KOPT-K1 (cell line): ENCODE data around the gene ENGASE.

Source experiments
- H3K27ac ChIP-seq: fragments of 200-600 bp; sonication (generic); 2 replicates; pipeline ENCODE4 v1.5.1; 2016; ENCODE audit warnings: antibody characterized with exemption, mild to moderate bottlenecking, low read depth, low read length; ENCODE audit not compliant: poor library complexity, severe bottlenecking
- H3K36me3 ChIP-seq: fragments of 200-600 bp; sonication (generic); 2 replicates; pipeline ENCODE4 v1.5.1; 2017; ENCODE audit warnings: antibody characterized with exemption, mild to moderate bottlenecking, low read length, moderate library complexity; ENCODE audit not compliant: insufficient read depth
- H3K9me3 ChIP-seq: fragments of 200-600 bp; sonication (generic); 2 replicates; pipeline ENCODE4 v1.5.1; 2017; ENCODE audit warnings: antibody characterized with exemption, low read length, mild to moderate bottlenecking; ENCODE audit not compliant: insufficient read depth, poor library complexity, severe bottlenecking

Gene ENGASE

GRCh38 chr17:79132271-79133064, 57.8 kb downstream of the ENGASE start:
- Histone ChIP-seq H3K9me3 (no peaks in the 10 kb centered on the region), H3K27ac (no peak overlapping the region), H3K36me3 (no peaks in the 10 kb centered on the region)

- H3K27ac ChIP-seq, result no peak overlapping the region
Measured at GRCh38 chr17:79133214-79133613, 58.6 kb downstream of the ENGASE start.

DNA sequence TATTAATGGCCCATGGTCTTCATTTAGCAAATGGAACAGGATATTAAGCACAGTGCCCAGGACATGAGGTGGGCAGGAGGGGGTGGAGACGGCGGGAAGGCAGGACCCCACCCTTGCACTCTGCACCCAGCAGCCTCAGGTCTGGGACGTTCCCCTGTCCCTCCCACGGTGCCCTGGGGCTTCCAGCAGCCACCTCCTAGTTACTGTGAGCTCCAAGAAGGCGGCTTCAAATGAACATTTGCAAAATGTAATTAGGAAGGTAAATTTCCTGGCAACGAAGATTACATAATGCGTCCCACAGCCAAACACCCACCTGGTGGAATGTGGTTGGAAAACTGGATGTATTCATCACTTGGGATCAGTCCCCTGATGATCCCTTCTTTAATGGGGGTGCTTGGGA, 59.4 kb downstream of the ENGASE start:
- H3K9me3 ChIP-seq, result peaks cover 6% of the 10 kb centered on the region
- no peak overlapping the region for H3K27ac ChIP-seq
- H3K36me3 ChIP-seq, result no peaks in the 10 kb centered on the region

More at GRCh38 chr17:79133214-79133613, 58.6 kb downstream of the ENGASE start:
- no peaks in the 10 kb centered on the region for H3K36me3 ChIP-seq
- no peaks in the 10 kb centered on the region for H3K9me3 ChIP-seq

DNA sequence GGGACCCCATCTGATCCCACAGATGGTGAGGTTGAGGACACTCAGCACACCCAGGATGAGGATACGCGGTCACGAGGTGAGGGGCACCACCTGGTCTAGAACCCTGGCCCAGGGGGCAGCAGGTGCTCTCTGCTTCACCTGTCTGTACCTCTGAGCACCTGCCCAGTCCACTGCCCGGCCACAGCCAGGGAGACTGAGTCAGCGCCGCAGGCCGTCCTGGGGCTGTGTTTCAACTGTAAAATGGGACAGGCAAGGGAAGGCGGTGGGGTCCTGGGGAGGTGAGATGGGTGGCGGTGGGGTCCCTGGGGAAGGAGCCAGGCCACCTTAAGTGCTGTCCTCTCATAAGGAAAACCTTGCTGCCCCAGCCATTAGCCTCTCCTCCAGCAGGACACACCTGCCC, 60.4 kb downstream of the ENGASE start:
- no peak overlapping the region for H3K27ac ChIP-seq
- H3K36me3 ChIP-seq, result no peaks in the 10 kb centered on the region

GRCh38 chr17:79135628-79136405, 61.2 kb downstream of the ENGASE start:
- Histone ChIP-seq H3K9me3 (peaks cover 6% of the 10 kb centered on the region), H3K36me3 (no peaks in the 10 kb centered on the region), H3K27ac (no peak overlapping the region)

More for the DNA sequence above, 60.4 kb downstream of the ENGASE start:
- H3K9me3 ChIP-seq, result peaks cover 6% of the 10 kb centered on the region
